ENCODE results near the gene CCT6B.
"Not testable (repeated sequence)": the region's sequence is repeated elsewhere in the genome, so short reads cannot be mapped to it uniquely, and the experiment has no call there.

DNA sequence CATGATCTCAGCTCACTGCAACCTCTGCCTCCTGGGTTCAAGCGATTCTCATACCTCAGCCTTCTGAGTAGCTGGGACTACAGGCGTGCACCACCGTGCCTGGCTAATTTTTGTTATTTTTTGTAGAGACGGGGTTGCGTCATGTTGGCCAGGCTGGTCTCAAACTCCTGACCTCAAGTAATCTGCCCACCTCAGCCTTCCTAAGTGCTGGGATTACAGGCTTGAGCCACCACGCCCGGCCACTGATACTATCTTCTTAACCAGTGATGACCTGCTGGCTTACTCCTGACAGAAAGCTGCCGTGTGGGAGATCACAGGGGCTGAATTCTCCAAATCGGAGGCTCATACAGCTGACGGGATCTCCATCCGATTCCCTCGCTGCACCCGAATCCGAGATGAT is 39.7 kb upstream of the CCT6B start:
- TF ChIP-seq RFX5 (IDR thresholded peaks at IDR 0.05; ENCODE audit: low read depth, low read length); ZEB2 (IDR thresholded peaks at IDR 0.05); ZNF24 (IDR thresholded peaks at IDR 0.05); TCF7L2 (IDR thresholded peaks at IDR 0.05; ENCODE audit: low read depth, low read length); ESRRB (CRISPR knock-in tag; IDR thresholded peaks at IDR 0.05; ENCODE audit: borderline replicate concordance); ZNF3 (CRISPR knock-in tag; IDR thresholded peaks at IDR 0.05): not testable (repeated sequence)
